ENCODE results near the gene OR14A2. TPM values are rescaled to one million over a fixed set of nuclear protein-coding genes. Genes with fewer than 3 reads are reported as not detected.

Gene OR14A2
- total and polyA plus RNA-seq, 4 donors = not detected

- no peaks in the 10 kb centered on the region for H3K27me3 ChIP-seq (ENCODE audit: control insufficient read depth in 1 of 2, insufficient read depth in 2 of 2, low read length in 1 of 2)
- no peaks in the 10 kb centered on the region for H3K4me1 ChIP-seq (ENCODE audit: control insufficient read depth in 1 of 2, insufficient read depth in 2 of 2, low read length in 2 of 2)
- H3K36me3 ChIP-seq (ENCODE audit: control insufficient read depth in 1 of 2, insufficient read depth in 2 of 2, low read length in 1 of 2) = no peaks in the 10 kb centered on the region
- ATAC-seq (ENCODE audit: low FRiP score) (no peak), DNase-seq (no peak)
- intact Hi-C loops (cut with DNase I) = no loop called here
- H3K4me3 ChIP-seq (ENCODE audit: low read length in 2 of 2) = no peak overlapping the region
- H3K27ac ChIP-seq (ENCODE audit: low read depth in 1 of 2, low read length in 2 of 2) = no peak overlapping the region
- WGBS, 2 donors = 50 to 51% methylated on average over 4 of the region's 4 CpGs
- H3K9me3 ChIP-seq (ENCODE audit: control insufficient read depth, low read length) = no peaks in the 10 kb centered on the region
These were observed 67.8 kb downstream of the OR14A2 start for GRCh38 chr1:247680171-247680570.

- intact Hi-C loops (cut with DNase I) = no loop called here
- Histone ChIP-seq H3K27me3 (ENCODE audit: control insufficient read depth in 1 of 2, insufficient read depth in 2 of 2, low read length in 1 of 2) (no peaks in the 10 kb centered on the region), H3K4me1 (ENCODE audit: control insufficient read depth in 1 of 2, insufficient read depth in 2 of 2, low read length in 2 of 2) (no peaks in the 10 kb centered on the region), H3K36me3 (ENCODE audit: control insufficient read depth in 1 of 2, insufficient read depth in 2 of 2, low read length in 1 of 2) (no peaks in the 10 kb centered on the region), H3K9me3 (ENCODE audit: control insufficient read depth, low read length) (no peaks in the 10 kb centered on the region), H3K4me3 (ENCODE audit: low read length in 2 of 2) (no peak within 1 kb of the TSS), H3K27ac (ENCODE audit: low read depth in 1 of 2, low read length in 2 of 2) (no peak within 1 kb of the TSS)
- DNase-seq (no peak), ATAC-seq (ENCODE audit: low FRiP score) (no peak)
- WGBS, 2 donors = 68 to 75% methylated on average over 1 of the region's 1 CpG
These were observed 68.3 kb downstream of the OR14A2 start, which contains the start of gene OR13G1 for GRCh38 chr1:247679639-247680038. Gene OR13G1, minus strand, starts transcription at chr1:247679739. Its CDS starts 6,698 bp downstream, at chr1:247673041.

Other genes with a start within 250 kb of the OR14A2 start
- gene OR2C3, start 211.7 kb downstream of the OR14A2 start, total RNA-seq = not detected
- not detected for gene OR2C3, start 211.7 kb downstream of the OR14A2 start, polyA plus RNA-seq
- gene GCSAML, start 199.0 kb downstream of the OR14A2 start, total RNA-seq = under 1 TPM; 0.06 to 0.81 TPM
- not detected for gene GCSAML, start 199.0 kb downstream of the OR14A2 start, polyA plus RNA-seq
- not detected for gene OR2G2, start 159.8 kb downstream of the OR14A2 start, total RNA-seq
- not detected for gene OR2G2, start 159.8 kb downstream of the OR14A2 start, polyA plus RNA-seq
- not detected for gene OR2G3, start 142.6 kb downstream of the OR14A2 start, total RNA-seq
- not detected for gene OR2G3, start 142.6 kb downstream of the OR14A2 start, polyA plus RNA-seq
- gene OR13G1, start 68.4 kb downstream of the OR14A2 start, total RNA-seq = not detected
- not detected for gene OR13G1, start 68.4 kb downstream of the OR14A2 start, polyA plus RNA-seq
- gene OR6F1, start 31.5 kb downstream of the OR14A2 start, total RNA-seq = not detected
- not detected for gene OR6F1, start 31.5 kb downstream of the OR14A2 start, polyA plus RNA-seq
- gene OR14K1, start 9.5 kb downstream of the OR14A2 start, total RNA-seq = under 1 TPM; 0.42 to 0.62 TPM
- not detected for gene OR14K1, start 9.5 kb downstream of the OR14A2 start, polyA plus RNA-seq
- gene OR1C1, start 12.4 kb upstream of the OR14A2 start, total RNA-seq = not detected
- not detected for gene OR1C1, start 12.4 kb upstream of the OR14A2 start, polyA plus RNA-seq
- gene OR14A16, start 76.0 kb upstream of the OR14A2 start, total RNA-seq = not detected
- gene OR14A16, start 76.0 kb upstream of the OR14A2 start, polyA plus RNA-seq = not detected
- gene OR11L1, start 93.8 kb upstream of the OR14A2 start, total RNA-seq = not detected
- gene OR11L1, start 93.8 kb upstream of the OR14A2 start, polyA plus RNA-seq = not detected
- 1 to 10 TPM; 1.3 to 3.2 TPM for gene TRIM58, start 109.0 kb upstream of the OR14A2 start, total RNA-seq
- gene TRIM58, start 109.0 kb upstream of the OR14A2 start, polyA plus RNA-seq = under 1 TPM in 1 of 2 donors, not detected in 1; 0.38 TPM
- gene OR2W3, start 147.4 kb upstream of the OR14A2 start, total RNA-seq = under 1 TPM; 0.39 to 0.42 TPM
- not detected for gene OR2W3, start 147.4 kb upstream of the OR14A2 start, polyA plus RNA-seq
- not detected for gene OR2T8, start 172.1 kb upstream of the OR14A2 start, total RNA-seq
- not detected for gene OR2T8, start 172.1 kb upstream of the OR14A2 start, polyA plus RNA-seq
- gene OR2AJ1, start 176.7 kb upstream of the OR14A2 start, total RNA-seq = not detected
- gene OR2AJ1, start 176.7 kb upstream of the OR14A2 start, polyA plus RNA-seq = not detected
- under 1 TPM in 1 of 2 donors, not detected in 1; 0.69 TPM for gene OR2L8, start 200.7 kb upstream of the OR14A2 start, total RNA-seq
- gene OR2L8, start 200.7 kb upstream of the OR14A2 start, polyA plus RNA-seq = not detected
- gene OR2AK2, start 217.1 kb upstream of the OR14A2 start, total RNA-seq = not detected
- gene OR2AK2, start 217.1 kb upstream of the OR14A2 start, polyA plus RNA-seq = not detected